Activated T-cell treated with anti-CD3 and anti-CD28 coated beads, Interleukin-2, amount 50 U/mL, for 72 hours (primary cell): ENCODE data around the gene ZNF587B. TPM values are rescaled to one million over a fixed set of nuclear protein-coding genes. Genes with fewer than 3 reads are reported as not detected.
A peak's percentile ranks its signal among the peaks of the same experiment; 100 is the strongest.
"Not testable (repeated sequence)": the region's sequence is repeated elsewhere in the genome, so short reads cannot be mapped to it uniquely, and the experiment has no call there.

ENCODE experiments used
- ATAC-seq, 2 donors: fragments of 150-1000 bp; cut with Tn5 transposase; replicated peaks in 1 of 2; 2 replicates each; pipeline ENCODE4 v1.10.0; 2021; ENCODE audit warnings: moderate library complexity in 2 of 2, mild to moderate bottlenecking in 1 of 2
- DNase-seq, 2 donors: peaks; one replicate each; pipeline ENCODE4 v3.0.0; 2021 to 2022; ENCODE audit warnings: mixed read lengths in 1 of 2
- H3K27ac Mint-ChIP-seq: one replicate; pipeline ENCODE4 v1.8.0; 2022; ENCODE audit warnings: mild to moderate bottlenecking, moderate library complexity, mixed read lengths
- H3K27me3 Mint-ChIP-seq: one replicate; pipeline ENCODE4 v1.8.0; 2022; ENCODE audit warnings: low read depth, mixed read lengths
- H3K36me3 Mint-ChIP-seq, 2 donors: one replicate each; pipeline ENCODE4 v1.8.0; 2022; ENCODE audit warnings: mixed read lengths in 2 of 2, mild to moderate bottlenecking in 1 of 2; ENCODE audit not compliant: insufficient read depth in 2 of 2
- H3K4me1 Mint-ChIP-seq: one replicate; pipeline ENCODE4 v1.8.0; 2022; ENCODE audit warnings: low read depth, mixed read lengths
- H3K4me3 Mint-ChIP-seq, 2 donors: one replicate each; pipeline ENCODE4 v1.8.0; 2022; ENCODE audit warnings: mild to moderate bottlenecking in 2 of 2, mixed read lengths in 2 of 2, moderate library complexity in 2 of 2
- H3K9me3 Mint-ChIP-seq, 2 donors: one replicate each; pipeline ENCODE4 v1.8.0; 2022; ENCODE audit warnings: mixed read lengths in 2 of 2
- total RNA-seq, 2 donors: library from RNA; stranded (reverse); gene quantifications; one replicate each; pipeline ENCODE4 v1.2.3, GENCODE V29; 2022

Gene ZNF587B
- total RNA-seq, 2 donors from 2014 or later, result 16.8 to 18.0 TPM

DNA sequence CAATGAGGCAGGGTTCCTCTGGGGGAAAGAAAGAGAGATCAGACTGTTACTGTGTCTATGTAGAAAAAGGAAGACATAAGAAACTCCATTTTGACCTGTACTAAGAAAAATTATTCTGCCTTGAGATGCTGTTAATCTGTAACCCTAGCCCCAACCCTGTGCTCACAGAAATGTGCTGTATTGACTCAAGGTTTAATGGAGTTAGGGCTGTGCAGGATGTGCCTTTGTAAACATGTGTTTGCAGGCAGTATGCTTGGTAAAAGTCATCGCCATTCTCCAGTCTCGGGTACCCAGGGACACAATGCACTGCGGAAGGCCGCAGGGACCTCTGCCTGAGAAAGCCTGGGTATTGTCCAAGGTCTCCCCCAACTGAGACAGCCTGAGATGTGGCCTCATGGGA is 6.5 kb upstream of the ZNF587B start:
- DNase-seq, H3K27me3 Mint-ChIP-seq, H3K9me3 Mint-ChIP-seq, ATAC-seq, H3K4me3 Mint-ChIP-seq: not testable (repeated sequence)
- H3K27ac Mint-ChIP-seq, result peak overlapping the region; percentile 84
- peaks cover 12 to 24% of the 10 kb centered on the region in 2 donors for H3K36me3 Mint-ChIP-seq
- peaks cover 58% of the 10 kb centered on the region for H3K4me1 Mint-ChIP-seq

- ATAC-seq (no peak), DNase-seq (no peak)
- Mint-ChIP-seq H3K4me1 (peaks cover 46% of the 10 kb centered on the region), H3K9me3 (no peaks in the 10 kb centered on the region), H3K4me3 (no peak overlapping the region), H3K36me3 (peaks cover 10 to 26% of the 10 kb centered on the region in 2 donors), H3K27ac (no peak overlapping the region), H3K27me3 (no peaks in the 10 kb centered on the region)
Measured at GRCh38 chr19:57825511-57825910, 4.6 kb upstream of the ZNF587B start.

- H3K4me1 Mint-ChIP-seq, result peaks cover 9% of the 10 kb centered on the region
- no peaks in the 10 kb centered on the region for H3K9me3 Mint-ChIP-seq
- no peaks in the 10 kb centered on the region for H3K27me3 Mint-ChIP-seq
- DNase-seq (no peak), ATAC-seq (no peak)
- H3K36me3 Mint-ChIP-seq, result peaks cover 5 to 14% of the 10 kb centered on the region in 2 donors
- H3K27ac Mint-ChIP-seq, result no peak overlapping the region
- no peak overlapping the region for H3K4me3 Mint-ChIP-seq
Measured at GRCh38 chr19:57829316-57829715, 783 bp upstream of the ZNF587B start.

GRCh38 chr19:57836991-57837390 is 6.9 kb downstream of the ZNF587B start:
- H3K27ac Mint-ChIP-seq, ATAC-seq, DNase-seq, H3K4me1 Mint-ChIP-seq, H3K27me3 Mint-ChIP-seq, H3K4me3 Mint-ChIP-seq, H3K9me3 Mint-ChIP-seq: not testable (repeated sequence)
- H3K36me3 Mint-ChIP-seq, result peaks cover 8 to 10% of the 10 kb centered on the region in 2 donors

GRCh38 chr19:57838622-57839191 is 8.6 kb downstream of the ZNF587B start:
- H3K27me3 Mint-ChIP-seq, H3K9me3 Mint-ChIP-seq, H3K4me1 Mint-ChIP-seq, DNase-seq, H3K4me3 Mint-ChIP-seq: not testable (repeated sequence)
- H3K27ac Mint-ChIP-seq, result peak overlapping the region; percentile 43
- peak; percentile 78 to 84 for ATAC-seq
- H3K36me3 Mint-ChIP-seq, result peaks cover 12 to 14% of the 10 kb centered on the region in 2 donors

DNA sequence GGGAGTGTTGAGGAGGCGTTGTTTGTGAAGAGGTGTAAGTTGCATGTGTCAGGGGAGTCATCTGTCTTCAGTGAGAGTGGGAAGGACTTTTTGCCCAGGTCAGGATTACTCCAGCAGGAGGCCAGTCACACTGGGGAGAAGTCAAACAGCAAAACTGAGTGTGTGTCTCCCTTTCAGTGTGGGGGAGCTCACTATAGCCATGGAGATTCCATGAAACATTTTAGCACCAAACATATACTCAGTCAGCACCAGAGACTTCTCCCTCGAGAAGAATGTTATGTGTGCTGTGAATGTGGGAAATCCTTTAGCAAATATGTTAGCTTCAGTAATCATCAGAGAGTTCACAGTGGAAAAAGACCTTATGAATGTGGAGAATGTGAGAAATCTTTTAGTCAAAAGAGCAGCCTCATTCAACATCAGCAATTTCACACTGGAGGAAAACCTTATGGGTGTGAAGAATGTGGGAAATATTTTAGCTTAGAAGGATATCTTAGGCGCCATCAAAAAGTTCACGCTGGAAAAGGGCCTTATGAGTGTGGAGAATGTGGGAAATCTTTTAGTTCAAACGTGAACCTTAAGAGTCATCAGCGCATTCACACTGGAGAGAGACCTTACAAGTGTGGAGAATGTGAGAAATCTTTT is 11.1 kb downstream of the ZNF587B start:
- Mint-ChIP-seq H3K9me3 (no peaks in the 10 kb centered on the region), H3K27me3 (no peaks in the 10 kb centered on the region), H3K4me3 (no peak overlapping the region), H3K36me3 (peaks cover 12 to 17% of the 10 kb centered on the region in 2 donors), H3K27ac (no peak overlapping the region), H3K4me1 (peaks cover 7% of the 10 kb centered on the region)
- ATAC-seq (no peak), DNase-seq (no peak)

- H3K36me3 Mint-ChIP-seq, result peaks cover 8 to 26% of the 10 kb centered on the region in 2 donors
- not testable (repeated sequence) for H3K9me3 Mint-ChIP-seq, ATAC-seq, H3K27me3 Mint-ChIP-seq, H3K27ac Mint-ChIP-seq, DNase-seq, H3K4me3 Mint-ChIP-seq
- H3K4me1 Mint-ChIP-seq, result peaks cover 17% of the 10 kb centered on the region
Measured at GRCh38 chr19:57847164-57847563, 17.1 kb downstream of the ZNF587B start.

DNA sequence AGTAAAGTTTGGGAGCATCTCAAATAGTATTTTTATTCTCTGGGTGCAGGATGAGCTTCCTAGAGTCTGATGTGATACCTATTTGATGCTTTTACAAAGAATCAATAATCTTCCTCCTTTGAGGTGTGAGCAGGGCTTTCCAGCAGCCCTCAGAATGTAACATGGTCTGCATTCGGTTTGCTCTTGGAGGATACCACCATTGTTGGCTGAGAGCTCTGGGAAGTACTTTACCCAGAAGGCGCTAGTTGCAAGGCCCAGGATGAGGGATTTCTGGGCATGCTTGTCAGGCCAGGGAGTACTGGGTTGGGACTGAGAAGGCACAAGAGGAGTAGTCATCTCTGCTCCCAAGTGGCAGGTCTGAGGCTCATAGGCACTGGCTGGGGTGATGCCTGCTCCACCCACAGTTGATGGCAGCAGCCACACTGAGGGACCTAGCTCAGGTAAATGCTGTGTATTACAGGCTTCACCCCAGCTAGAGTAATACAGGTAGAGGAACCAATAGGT is 19.1 kb downstream of the ZNF587B start:
- peak in 1 of 2 donors; percentile 44 for ATAC-seq
- Mint-ChIP-seq H3K4me1 (peaks cover 17% of the 10 kb centered on the region), H3K36me3 (peaks cover 18 to 33% of the 10 kb centered on the region in 2 donors), H3K27ac (peak overlapping the region; percentile 97), H3K4me3 (peak overlapping the region; percentile 89 to 92)
- H3K9me3 Mint-ChIP-seq, H3K27me3 Mint-ChIP-seq, DNase-seq: not testable (repeated sequence)

DNA sequence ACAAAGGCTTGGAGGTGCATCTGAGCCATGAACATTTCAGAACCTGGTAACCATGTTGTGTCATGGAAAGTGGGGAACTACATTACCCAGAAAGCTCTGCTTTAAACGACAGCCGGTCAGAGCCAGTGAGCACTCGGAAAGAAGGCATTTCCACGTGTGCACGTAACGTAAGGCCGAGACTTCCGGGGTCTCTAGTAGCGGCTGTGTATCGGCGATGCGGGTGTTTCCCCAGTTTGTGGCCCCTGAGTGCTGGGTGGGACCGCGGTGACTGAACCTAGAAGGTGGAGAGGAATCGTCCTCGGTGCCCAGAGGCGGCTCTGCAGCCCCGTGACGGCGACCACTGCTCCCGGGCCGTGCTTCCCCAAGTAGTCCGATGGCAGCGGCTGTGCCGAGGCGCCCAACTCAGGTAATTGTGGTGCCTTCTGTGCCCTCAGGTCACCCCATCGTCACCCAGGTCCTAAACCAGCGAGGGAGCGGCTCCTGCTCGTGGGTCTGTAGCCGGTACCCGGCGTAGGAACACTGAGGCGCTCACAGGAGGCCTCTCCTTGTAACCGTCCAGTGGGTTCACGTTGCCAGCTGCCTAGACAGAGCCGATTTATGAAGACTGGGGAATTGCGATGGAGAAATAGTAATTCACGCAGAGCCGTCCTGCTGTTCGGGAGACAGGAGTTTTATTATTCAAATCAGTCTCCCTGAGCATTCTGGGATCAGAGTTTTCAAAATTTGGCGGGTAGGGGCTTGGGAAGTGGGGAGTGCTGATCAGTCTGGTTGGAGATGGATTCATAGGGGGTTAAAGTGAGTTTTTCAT is 19.8 kb downstream of the ZNF587B start, which contains the start of gene ZNF587:
Gene ZNF587, plus strand, starts transcription at position 194 of the 808 bp plus-strand sequence. Its CDS starts 180 bp downstream, at position 374.
- Mint-ChIP-seq H3K36me3 (peaks cover 18 to 35% of the 10 kb centered on the region in 2 donors), H3K27ac (peak within 1 kb of the TSS; percentile 97), H3K4me3 (peak within 1 kb of the TSS; percentile 89 to 92), H3K4me1 (peaks cover 17% of the 10 kb centered on the region)
- ATAC-seq (peak; percentile 99), DNase-seq (peak; percentile 80 to 87)
- H3K9me3 Mint-ChIP-seq, H3K27me3 Mint-ChIP-seq: not testable (repeated sequence)

GRCh38 chr19:57850553-57851017 is 20.5 kb downstream of the ZNF587B start:
- Mint-ChIP-seq H3K9me3 (peaks cover 5 to 7% of the 10 kb centered on the region in 2 donors), H3K4me3 (peak overlapping the region; percentile 89 to 92), H3K36me3 (peaks cover 18 to 40% of the 10 kb centered on the region in 2 donors), H3K27ac (peak overlapping the region; percentile 97), H3K4me1 (peaks cover 17% of the 10 kb centered on the region), H3K27me3 (no peaks in the 10 kb centered on the region)
- peak; percentile 14 to 22 for DNase-seq
- ATAC-seq, result peak in 1 of 2 donors; percentile 7

DNA sequence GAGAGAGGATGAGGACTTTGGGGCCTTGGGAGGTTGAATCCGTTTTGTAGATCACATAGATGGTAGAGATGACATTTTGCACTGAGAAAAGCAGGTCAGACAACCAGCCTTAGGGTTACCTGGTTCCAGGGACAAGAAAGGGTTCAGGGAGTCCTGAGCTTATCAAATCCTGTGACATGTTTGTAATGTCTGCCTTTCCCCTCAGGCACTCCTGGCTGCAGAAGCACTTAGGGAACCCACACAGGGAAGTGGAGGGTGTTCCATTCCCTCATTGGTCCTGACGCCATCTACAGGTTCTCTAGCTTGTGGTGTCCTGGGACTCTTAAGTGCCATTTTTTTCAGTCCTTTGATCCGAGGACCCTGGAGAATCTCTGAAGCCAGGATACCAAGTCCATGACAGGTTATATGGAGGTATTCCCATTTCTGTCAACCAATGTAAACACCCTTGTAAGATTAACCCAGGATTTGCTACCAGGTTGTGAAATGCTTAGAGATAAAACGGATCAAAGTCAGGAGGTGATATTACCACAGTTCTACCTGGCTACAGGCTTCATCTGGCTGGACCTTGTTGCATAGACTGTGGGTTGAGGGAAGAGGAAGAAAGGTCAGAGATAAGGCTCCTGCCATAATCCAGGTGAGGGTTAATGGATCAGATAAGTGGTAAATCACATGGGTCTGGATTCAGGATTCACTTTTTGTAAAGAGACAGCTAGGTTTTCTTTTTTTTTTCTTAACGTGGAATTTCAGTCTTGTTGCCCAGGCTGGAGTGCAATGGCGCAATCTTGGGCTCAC is 21.9 kb downstream of the ZNF587B start:
- not testable (repeated sequence) for H3K4me3 Mint-ChIP-seq, ATAC-seq, H3K9me3 Mint-ChIP-seq, H3K27me3 Mint-ChIP-seq, DNase-seq
- peak overlapping the region; percentile 28 for H3K27ac Mint-ChIP-seq
- peaks cover 17% of the 10 kb centered on the region for H3K4me1 Mint-ChIP-seq
- peaks cover 25 to 54% of the 10 kb centered on the region in 2 donors for H3K36me3 Mint-ChIP-seq

DNA sequence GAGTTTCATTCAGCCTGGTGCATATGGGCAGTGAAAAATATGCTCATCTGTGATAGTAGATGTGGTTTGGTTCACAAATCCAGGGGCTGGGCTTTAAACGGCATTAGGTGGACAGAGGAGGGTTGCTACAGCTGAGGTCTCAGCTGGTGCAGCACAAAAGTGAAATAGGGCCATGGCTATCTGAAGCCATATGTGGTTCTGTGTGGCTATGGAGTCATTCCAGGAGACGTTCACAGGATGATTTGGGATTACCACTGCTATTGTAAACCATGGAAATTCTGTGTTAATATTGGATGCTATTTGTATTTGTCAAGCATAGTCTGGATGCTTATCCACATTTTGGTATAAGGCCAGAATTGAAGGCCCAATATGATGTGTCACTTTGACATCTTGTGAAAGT is 24.0 kb downstream of the ZNF587B start:
- Mint-ChIP-seq H3K4me1 (peaks cover 17% of the 10 kb centered on the region), H3K36me3 (peaks cover 32 to 64% of the 10 kb centered on the region in 2 donors)
- not testable (repeated sequence) for H3K27me3 Mint-ChIP-seq, H3K9me3 Mint-ChIP-seq, H3K27ac Mint-ChIP-seq, H3K4me3 Mint-ChIP-seq, DNase-seq, ATAC-seq
